Astrocyte (in vitro differentiated cells and primary cell): Measurements from ENCODE around the gene SHC1. TPM values are rescaled to one million over a fixed set of nuclear protein-coding genes. Genes with fewer than 3 reads are reported as not detected.

Experiments used
- DNase-seq: peaks from one replicate; pipeline ENCODE4 v3.0.0-alpha.2; 2010; ENCODE audit warnings: low read depth
- FAIRE-seq: peaks from 2 replicates; lab custom pipeline; 2011; peaks lifted over from hg19 to GRCh38; lab: Jason Lieb, UNC
- H2AFZ ChIP-seq: 2 replicates; pipeline ENCODE4 v1.6.0; 2012; ENCODE audit warnings: low read depth, low read length, inconsistent platforms
- H3K27ac ChIP-seq: 2 replicates; pipeline ENCODE4 v1.5.1; 2011; ENCODE audit warnings: low read depth, low read length, inconsistent platforms
- H3K27me3 ChIP-seq: 2 replicates; pipeline ENCODE4 v1.6.0; 2011; ENCODE audit warnings: low read length, inconsistent platforms; ENCODE audit not compliant: insufficient read depth
- H3K36me3 ChIP-seq: 2 replicates; pipeline ENCODE4 v1.5.1; 2011; ENCODE audit warnings: low read length, inconsistent platforms; ENCODE audit not compliant: insufficient read depth
- H3K4me1 ChIP-seq: 2 replicates; pipeline ENCODE4 v1.5.1; 2011; ENCODE audit warnings: low read length, inconsistent platforms; ENCODE audit not compliant: insufficient read depth
- H3K4me2 ChIP-seq: 2 replicates; pipeline ENCODE4 v1.6.0; 2012; ENCODE audit warnings: low read length, inconsistent platforms
- H3K4me3 ChIP-seq: 2 replicates; pipeline ENCODE4 v1.5.1; 2011; ENCODE audit warnings: low read depth, mild to moderate bottlenecking, low read length, inconsistent platforms; ENCODE audit not compliant: insufficient read depth
- H3K79me2 ChIP-seq: 2 replicates; pipeline ENCODE4 v1.6.0; 2012; ENCODE audit warnings: mild to moderate bottlenecking, low read length, inconsistent platforms; ENCODE audit not compliant: insufficient read depth
- H3K9ac ChIP-seq: 2 replicates; pipeline ENCODE4 v1.6.0; 2012; ENCODE audit warnings: mild to moderate bottlenecking, low read length, inconsistent platforms
- H3K9me3 ChIP-seq: 2 replicates; pipeline ENCODE4 v1.5.1; 2012; ENCODE audit warnings: low read depth, mild to moderate bottlenecking, low read length, inconsistent platforms; ENCODE audit not compliant: insufficient read depth
- H4K20me1 ChIP-seq: 2 replicates; pipeline ENCODE4 v1.6.0; 2012; ENCODE audit warnings: low read length, inconsistent platforms; ENCODE audit not compliant: insufficient read depth
- H3K27ac Mint-ChIP-seq: one replicate; pipeline ENCODE4 v1.8.0; 2021; ENCODE audit warnings: mild to moderate bottlenecking, mixed read lengths; ENCODE audit not compliant: unreplicated experiment
- H3K27me3 Mint-ChIP-seq: one replicate; pipeline ENCODE4 v1.8.0; 2021; ENCODE audit warnings: low read depth, mixed read lengths; ENCODE audit not compliant: unreplicated experiment
- H3K36me3 Mint-ChIP-seq: one replicate; pipeline ENCODE4 v1.8.0; 2021; ENCODE audit warnings: low read depth, mixed read lengths; ENCODE audit not compliant: unreplicated experiment
- H3K4me1 Mint-ChIP-seq: one replicate; pipeline ENCODE4 v1.8.0; 2021; ENCODE audit warnings: low read depth, mixed read lengths; ENCODE audit not compliant: unreplicated experiment
- H3K4me3 Mint-ChIP-seq: one replicate; pipeline ENCODE4 v1.8.0; 2021; ENCODE audit warnings: mild to moderate bottlenecking, moderate library complexity, mixed read lengths; ENCODE audit not compliant: unreplicated experiment
- H3K9me3 Mint-ChIP-seq: one replicate; pipeline ENCODE4 v1.8.0; 2021; ENCODE audit warnings: mild to moderate bottlenecking, mixed read lengths; ENCODE audit not compliant: unreplicated experiment
- EZH2 ChIP-seq: IDR thresholded peaks from 2 replicates; pipeline ENCODE4 v1.6.1; 2012; ENCODE audit warnings: mild to moderate bottlenecking, low read length, inconsistent platforms; ENCODE audit not compliant: insufficient read depth
- total RNA-seq: library from RNA; stranded (reverse); gene quantifications from 2 replicates; pipeline ENCODE4 v1.2.1, GENCODE V29; 2021
- TF ChIP-seq, protein P1 (sequence below): IDR thresholded peaks from 2 replicates; pipeline ENCODE4 v1.5.1; 2011; ENCODE audit warnings: low read depth, mild to moderate bottlenecking, inconsistent platforms, low read length, moderate library complexity; ENCODE audit not compliant: insufficient read depth

SHC1 gene
- total RNA-seq, 1 donor from 2014 or later: 397 TPM

GRCh38 chr1:154974102-154974807 is 3.7 kb upstream of the SHC1 start, which contains the start of gene CKS1B:
CKS1B (plus strand) TSS chr1:154974681; CDS start chr1:154974746, 65 bp downstream.
- Histone ChIP-seq H3K79me2 (peaks cover 62% of the 10 kb centered on the region), H3K9me3 (no peaks in the 10 kb centered on the region), H3K36me3 (peaks cover 2% of the 10 kb centered on the region), H4K20me1 (peaks cover 12% of the 10 kb centered on the region), H3K27ac (peak within 1 kb of the TSS; percentile 99), H2AFZ (peak within 1 kb of the TSS; percentile 75), H3K9ac (peak within 1 kb of the TSS; percentile 94), H3K4me2 (peak within 1 kb of the TSS; percentile 94), H3K4me1 (peaks cover 34% of the 10 kb centered on the region), H3K27me3 (no peaks in the 10 kb centered on the region), H3K4me3 (peak within 1 kb of the TSS; percentile 88)
- Mint-ChIP-seq H3K9me3 (no peaks in the 10 kb centered on the region), H3K27me3 (no peaks in the 10 kb centered on the region), H3K27ac (no peak within 1 kb of the TSS), H3K4me1 (peaks cover 16% of the 10 kb centered on the region), H3K4me3 (no peak within 1 kb of the TSS), H3K36me3 (peaks cover 2% of the 10 kb centered on the region)
- TF ChIP-seq, protein P1, sequence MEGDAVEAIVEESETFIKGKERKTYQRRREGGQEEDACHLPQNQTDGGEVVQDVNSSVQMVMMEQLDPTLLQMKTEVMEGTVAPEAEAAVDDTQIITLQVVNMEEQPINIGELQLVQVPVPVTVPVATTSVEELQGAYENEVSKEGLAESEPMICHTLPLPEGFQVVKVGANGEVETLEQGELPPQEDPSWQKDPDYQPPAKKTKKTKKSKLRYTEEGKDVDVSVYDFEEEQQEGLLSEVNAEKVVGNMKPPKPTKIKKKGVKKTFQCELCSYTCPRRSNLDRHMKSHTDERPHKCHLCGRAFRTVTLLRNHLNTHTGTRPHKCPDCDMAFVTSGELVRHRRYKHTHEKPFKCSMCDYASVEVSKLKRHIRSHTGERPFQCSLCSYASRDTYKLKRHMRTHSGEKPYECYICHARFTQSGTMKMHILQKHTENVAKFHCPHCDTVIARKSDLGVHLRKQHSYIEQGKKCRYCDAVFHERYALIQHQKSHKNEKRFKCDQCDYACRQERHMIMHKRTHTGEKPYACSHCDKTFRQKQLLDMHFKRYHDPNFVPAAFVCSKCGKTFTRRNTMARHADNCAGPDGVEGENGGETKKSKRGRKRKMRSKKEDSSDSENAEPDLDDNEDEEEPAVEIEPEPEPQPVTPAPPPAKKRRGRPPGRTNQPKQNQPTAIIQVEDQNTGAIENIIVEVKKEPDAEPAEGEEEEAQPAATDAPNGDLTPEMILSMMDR: no peak
- TF ChIP-seq EZH2: no peak
- FAIRE-seq (no peak), DNase-seq (peak; percentile 100)

GRCh38 chr1:154973344-154974101 is 3.0 kb upstream of the SHC1 start:
- H3K27me3 ChIP-seq: no peaks in the 10 kb centered on the region
- TF ChIP-seq, protein P1: peak; percentile 13
- TF ChIP-seq EZH2: no peak
- peak overlapping the region; percentile 99 for H3K27ac ChIP-seq
- H3K27ac Mint-ChIP-seq: no peak overlapping the region
- peaks cover 42% of the 10 kb centered on the region for H3K4me1 ChIP-seq
- peak overlapping the region; percentile 94 for H3K9ac ChIP-seq
- peaks cover 19% of the 10 kb centered on the region for H4K20me1 ChIP-seq
- H3K4me3 Mint-ChIP-seq: no peak overlapping the region
- H3K36me3 Mint-ChIP-seq: peaks cover 2% of the 10 kb centered on the region
- peak overlapping the region; percentile 88 for H3K4me3 ChIP-seq
- no peaks in the 10 kb centered on the region for H3K9me3 Mint-ChIP-seq
- FAIRE-seq (no peak), DNase-seq (peak; percentile 94)
- peaks cover 67% of the 10 kb centered on the region for H3K79me2 ChIP-seq
- peak overlapping the region; percentile 94 for H3K4me2 ChIP-seq
- H2AFZ ChIP-seq: no peak overlapping the region
- H3K27me3 Mint-ChIP-seq: no peaks in the 10 kb centered on the region
- no peaks in the 10 kb centered on the region for H3K36me3 ChIP-seq
- no peaks in the 10 kb centered on the region for H3K9me3 ChIP-seq
- H3K4me1 Mint-ChIP-seq: peaks cover 18% of the 10 kb centered on the region
